22Rv1 (cell line): ENCODE data around the gene PPP1R13B.

Source experiments
- ZFX ChIP-seq: fragments of 450-650 bp; IDR thresholded peaks from 2 replicates; pipeline ENCODE4 v1.6.1; 2017; ENCODE audit warnings: antibody characterized with exemption, borderline replicate concordance
- TF ChIP-seq, protein P1 (sequence below): fragments of 450-650 bp; IDR thresholded peaks from 2 replicates; pipeline ENCODE4 v1.5.1; 2017; ENCODE audit warnings: mild to moderate bottlenecking

DNA sequence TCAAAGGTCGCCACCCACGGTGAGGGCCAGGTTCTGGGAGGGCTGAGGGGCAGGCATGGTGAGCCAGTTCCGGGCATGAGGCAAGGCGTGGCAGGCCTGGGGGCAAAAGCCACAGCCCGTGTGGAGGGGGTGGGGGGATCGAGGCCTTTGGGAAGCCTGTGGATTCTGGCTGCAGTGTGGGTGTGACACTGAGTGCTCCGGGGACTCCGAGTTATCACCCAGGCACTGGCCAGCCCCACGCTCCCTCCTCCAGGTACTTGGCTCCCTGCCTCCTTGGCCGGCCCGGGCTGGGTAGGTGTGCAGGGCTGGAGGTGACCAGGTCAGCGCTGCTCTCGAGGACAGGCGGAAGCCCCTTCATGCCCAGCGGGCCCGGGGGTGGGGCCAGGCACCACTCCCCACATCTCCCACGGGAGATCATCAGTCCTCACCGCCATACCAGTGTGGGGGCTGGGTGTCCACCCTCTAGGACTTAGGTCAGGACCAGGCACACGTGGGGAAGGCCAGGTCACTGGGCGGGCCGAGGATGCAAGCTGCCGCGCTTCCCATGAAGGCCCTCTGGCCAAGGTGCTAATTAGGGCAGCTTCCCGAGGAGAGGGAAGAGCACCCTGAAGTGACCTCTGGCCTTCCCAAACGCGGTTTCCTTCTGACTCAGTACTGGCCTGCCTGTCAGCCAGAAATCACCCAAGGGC lies 46.8 kb upstream of the PPP1R13B start:
- TF ChIP-seq, protein P1, sequence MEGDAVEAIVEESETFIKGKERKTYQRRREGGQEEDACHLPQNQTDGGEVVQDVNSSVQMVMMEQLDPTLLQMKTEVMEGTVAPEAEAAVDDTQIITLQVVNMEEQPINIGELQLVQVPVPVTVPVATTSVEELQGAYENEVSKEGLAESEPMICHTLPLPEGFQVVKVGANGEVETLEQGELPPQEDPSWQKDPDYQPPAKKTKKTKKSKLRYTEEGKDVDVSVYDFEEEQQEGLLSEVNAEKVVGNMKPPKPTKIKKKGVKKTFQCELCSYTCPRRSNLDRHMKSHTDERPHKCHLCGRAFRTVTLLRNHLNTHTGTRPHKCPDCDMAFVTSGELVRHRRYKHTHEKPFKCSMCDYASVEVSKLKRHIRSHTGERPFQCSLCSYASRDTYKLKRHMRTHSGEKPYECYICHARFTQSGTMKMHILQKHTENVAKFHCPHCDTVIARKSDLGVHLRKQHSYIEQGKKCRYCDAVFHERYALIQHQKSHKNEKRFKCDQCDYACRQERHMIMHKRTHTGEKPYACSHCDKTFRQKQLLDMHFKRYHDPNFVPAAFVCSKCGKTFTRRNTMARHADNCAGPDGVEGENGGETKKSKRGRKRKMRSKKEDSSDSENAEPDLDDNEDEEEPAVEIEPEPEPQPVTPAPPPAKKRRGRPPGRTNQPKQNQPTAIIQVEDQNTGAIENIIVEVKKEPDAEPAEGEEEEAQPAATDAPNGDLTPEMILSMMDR: no peak
- no peak for TF ChIP-seq ZFX
